ENCODE results near the gene LAPTM5.
A peak's percentile ranks its signal among the peaks of the same experiment; 100 is the strongest.

LAPTM5 gene

GRCh38 chr1:30700528-30701257, 56.9 kb downstream of the LAPTM5 start:
- FAIRE-seq: peak; percentile 72
- DNase-seq (ENCODE audit: insufficient read length, low spot score): peak; percentile 91
- no peak for TF ChIP-seq POLR2A (IDR thresholded peaks at IDR 0.05; ENCODE audit: low read depth, low read length)

- no peak for FAIRE-seq
- DNase-seq (ENCODE audit: insufficient read length, low spot score): no peak
- no peak for TF ChIP-seq POLR2A (IDR thresholded peaks at IDR 0.05; ENCODE audit: low read depth, low read length)
These were observed 57.8 kb downstream of the LAPTM5 start for GRCh38 chr1:30699762-30700161.

- no peak for TF ChIP-seq POLR2A (IDR thresholded peaks at IDR 0.05; ENCODE audit: low read depth, low read length)
- no peak for FAIRE-seq
- DNase-seq (ENCODE audit: insufficient read length, low spot score): no peak
These were observed 59.1 kb downstream of the LAPTM5 start for GRCh38 chr1:30698401-30698981.

- TF ChIP-seq POLR2A (IDR thresholded peaks at IDR 0.05; ENCODE audit: low read depth, low read length): no peak
- FAIRE-seq (no peak), DNase-seq (ENCODE audit: insufficient read length, low spot score) (peak; percentile 43)
These were observed 59.8 kb downstream of the LAPTM5 start for GRCh38 chr1:30697571-30698376.

- FAIRE-seq (no peak), DNase-seq (ENCODE audit: insufficient read length, low spot score) (no peak)
- no peak for TF ChIP-seq POLR2A (IDR thresholded peaks at IDR 0.05; ENCODE audit: low read depth, low read length)
These were observed 60.7 kb downstream of the LAPTM5 start for GRCh38 chr1:30696831-30697230.

- TF ChIP-seq POLR2A (IDR thresholded peaks at IDR 0.05; ENCODE audit: low read depth, low read length): no peak
- no peak for FAIRE-seq
- DNase-seq (ENCODE audit: insufficient read length, low spot score): no peak
These were observed 62.1 kb downstream of the LAPTM5 start for GRCh38 chr1:30695439-30695841.

- no peak for TF ChIP-seq POLR2A (IDR thresholded peaks at IDR 0.05; ENCODE audit: low read depth, low read length)
- no peak for FAIRE-seq
- no peak for DNase-seq (ENCODE audit: insufficient read length, low spot score)
These were observed 63.0 kb downstream of the LAPTM5 start for GRCh38 chr1:30694280-30695175.

- TF ChIP-seq POLR2A (IDR thresholded peaks at IDR 0.05; ENCODE audit: low read depth, low read length): no peak
- DNase-seq (ENCODE audit: insufficient read length, low spot score) (no peak), FAIRE-seq (no peak)
These were observed 63.8 kb downstream of the LAPTM5 start for GRCh38 chr1:30693822-30694221.

- FAIRE-seq (no peak), DNase-seq (ENCODE audit: insufficient read length, low spot score) (no peak)
- TF ChIP-seq POLR2A (IDR thresholded peaks at IDR 0.05; ENCODE audit: low read depth, low read length): no peak
These were observed 64.2 kb downstream of the LAPTM5 start for GRCh38 chr1:30693366-30693765.

- no peak for DNase-seq (ENCODE audit: insufficient read length, low spot score)
- TF ChIP-seq POLR2A (IDR thresholded peaks at IDR 0.05; ENCODE audit: low read depth, low read length): no peak
- no peak for FAIRE-seq
These were observed 64.6 kb downstream of the LAPTM5 start for GRCh38 chr1:30692948-30693301.

GRCh38 chr1:30692201-30692947, 65.2 kb downstream of the LAPTM5 start:
- no peak for TF ChIP-seq POLR2A (IDR thresholded peaks at IDR 0.05; ENCODE audit: low read depth, low read length)
- FAIRE-seq: no peak
- DNase-seq (ENCODE audit: insufficient read length, low spot score): no peak

GRCh38 chr1:30691480-30691879, 66.1 kb downstream of the LAPTM5 start:
- DNase-seq (ENCODE audit: insufficient read length, low spot score) (no peak), FAIRE-seq (no peak)
- no peak for TF ChIP-seq POLR2A (IDR thresholded peaks at IDR 0.05; ENCODE audit: low read depth, low read length)

Data from H54 (cell line).